Measurements from ENCODE around the gene TACC2. TPM values are rescaled to one million over a fixed set of nuclear protein-coding genes. Genes with fewer than 3 reads are reported as not detected.
"Not testable (repeated sequence)": the region's sequence is repeated elsewhere in the genome, so short reads cannot be mapped to it uniquely, and the experiment has no call there.

The TACC2 gene
- total RNA-seq, 2 experiments from 2014 or later: not detected

DNA sequence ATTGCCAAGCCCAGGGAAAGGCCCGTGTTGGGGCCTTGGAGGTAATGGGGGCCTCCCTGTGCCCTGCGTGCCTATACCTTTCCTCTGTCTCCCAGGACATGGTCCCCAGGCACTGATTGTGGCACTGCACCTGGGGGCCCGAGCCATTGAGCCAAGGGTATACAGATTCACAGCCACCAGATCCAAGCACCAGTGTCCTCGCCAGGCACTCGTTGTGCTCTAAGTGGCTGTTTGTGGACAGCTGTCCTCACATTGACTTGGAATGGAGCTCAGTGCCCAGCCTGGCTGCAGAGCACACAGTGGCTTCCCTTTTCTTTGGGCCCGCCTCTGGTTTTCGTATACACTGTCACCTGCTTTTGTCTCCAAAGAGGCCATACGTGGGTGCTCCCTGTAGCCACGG is 210.1 kb downstream of the TACC2 start:
- POLR2A ChIA-PET: no interaction called here
- no peaks in the 10 kb centered on the region for H3K4me1 Mint-ChIP-seq (ENCODE audit: low read depth)
- H3K4me3 Mint-ChIP-seq: no peak overlapping the region
- CTCF ChIA-PET: no interaction called here
- no peaks in the 10 kb centered on the region for H3K27me3 Mint-ChIP-seq
- no peak overlapping the region for H3K27ac Mint-ChIP-seq
- intact Hi-C loops (cut with micrococcal nuclease): no loop called here
- DNase-seq (no peak), ATAC-seq (no peak)
- no peaks in the 10 kb centered on the region for H3K9me3 Mint-ChIP-seq
- TF ChIP-seq, protein P1, sequence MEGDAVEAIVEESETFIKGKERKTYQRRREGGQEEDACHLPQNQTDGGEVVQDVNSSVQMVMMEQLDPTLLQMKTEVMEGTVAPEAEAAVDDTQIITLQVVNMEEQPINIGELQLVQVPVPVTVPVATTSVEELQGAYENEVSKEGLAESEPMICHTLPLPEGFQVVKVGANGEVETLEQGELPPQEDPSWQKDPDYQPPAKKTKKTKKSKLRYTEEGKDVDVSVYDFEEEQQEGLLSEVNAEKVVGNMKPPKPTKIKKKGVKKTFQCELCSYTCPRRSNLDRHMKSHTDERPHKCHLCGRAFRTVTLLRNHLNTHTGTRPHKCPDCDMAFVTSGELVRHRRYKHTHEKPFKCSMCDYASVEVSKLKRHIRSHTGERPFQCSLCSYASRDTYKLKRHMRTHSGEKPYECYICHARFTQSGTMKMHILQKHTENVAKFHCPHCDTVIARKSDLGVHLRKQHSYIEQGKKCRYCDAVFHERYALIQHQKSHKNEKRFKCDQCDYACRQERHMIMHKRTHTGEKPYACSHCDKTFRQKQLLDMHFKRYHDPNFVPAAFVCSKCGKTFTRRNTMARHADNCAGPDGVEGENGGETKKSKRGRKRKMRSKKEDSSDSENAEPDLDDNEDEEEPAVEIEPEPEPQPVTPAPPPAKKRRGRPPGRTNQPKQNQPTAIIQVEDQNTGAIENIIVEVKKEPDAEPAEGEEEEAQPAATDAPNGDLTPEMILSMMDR (IDR thresholded peaks at IDR 0.05): no peak
- H3K36me3 Mint-ChIP-seq (ENCODE audit: low read depth): no peaks in the 10 kb centered on the region

DNA sequence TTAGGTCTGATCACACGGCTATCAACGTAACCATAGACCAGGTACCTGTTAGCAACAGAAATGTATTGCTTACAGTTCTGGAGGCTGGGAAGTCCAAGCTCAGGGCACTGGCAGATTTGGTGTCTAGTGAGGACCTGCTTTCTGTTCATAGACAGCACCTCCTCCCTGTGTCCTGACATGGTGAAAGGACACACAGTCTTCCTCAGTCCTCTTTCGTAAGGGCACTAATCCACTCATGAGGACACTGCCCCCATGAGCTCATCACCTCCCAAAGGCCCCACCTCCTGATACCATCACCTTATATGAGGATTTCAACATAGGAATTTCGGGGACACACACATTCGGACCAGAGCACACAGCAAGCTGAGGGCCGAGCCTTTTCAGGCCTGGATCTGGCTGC is 210.7 kb downstream of the TACC2 start:
- ATAC-seq (no peak), DNase-seq (no peak)
- TF ChIP-seq, protein P1 (IDR thresholded peaks at IDR 0.05): no peak
- Mint-ChIP-seq H3K4me1 (ENCODE audit: low read depth) (no peaks in the 10 kb centered on the region), H3K4me3 (no peak overlapping the region), H3K9me3 (no peaks in the 10 kb centered on the region), H3K27ac (no peak overlapping the region), H3K36me3 (ENCODE audit: low read depth) (no peaks in the 10 kb centered on the region), H3K27me3 (no peaks in the 10 kb centered on the region)
- intact Hi-C loops (cut with micrococcal nuclease): no loop called here
- POLR2A ChIA-PET: no interaction called here
- CTCF ChIA-PET: no interaction called here

GRCh38 chr10:122201401-122201800 is 212.4 kb downstream of the TACC2 start:
- H3K27ac Mint-ChIP-seq: no peak overlapping the region
- intact Hi-C loops (cut with micrococcal nuclease): no loop called here
- H3K36me3 Mint-ChIP-seq (ENCODE audit: low read depth): no peaks in the 10 kb centered on the region
- ChIA-PET CTCF (no interaction called here), POLR2A (no interaction called here)
- ATAC-seq (no peak), DNase-seq (no peak)
- H3K27me3 Mint-ChIP-seq: no peaks in the 10 kb centered on the region
- TF ChIP-seq, protein P1 (IDR thresholded peaks at IDR 0.05): no peak
- no peak overlapping the region for H3K4me3 Mint-ChIP-seq
- H3K4me1 Mint-ChIP-seq (ENCODE audit: low read depth): no peaks in the 10 kb centered on the region
- H3K9me3 Mint-ChIP-seq: no peaks in the 10 kb centered on the region

DNA sequence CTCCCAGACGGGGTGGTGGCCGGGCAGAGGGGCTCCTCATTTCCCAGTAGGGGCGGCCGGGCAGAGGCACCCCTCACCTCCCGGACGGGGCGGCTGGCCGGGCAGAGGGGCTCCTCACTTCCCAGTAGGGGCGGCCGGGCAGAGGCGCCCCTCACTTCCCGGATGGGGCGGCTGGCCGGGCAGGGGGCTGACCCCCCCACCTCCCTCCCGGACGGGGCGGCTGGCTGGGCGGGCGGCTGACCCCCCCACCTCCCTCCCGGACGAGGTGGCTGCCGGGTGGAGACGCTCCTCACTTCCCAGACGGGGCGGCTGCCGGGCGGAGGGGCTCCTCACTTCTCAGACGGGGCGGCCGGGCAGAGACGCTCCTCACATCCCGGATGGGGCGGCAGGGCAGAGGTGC is 214.2 kb downstream of the TACC2 start:
- H3K27me3 Mint-ChIP-seq; H3K4me3 Mint-ChIP-seq; H3K27ac Mint-ChIP-seq; H3K4me1 Mint-ChIP-seq (ENCODE audit: low read depth); DNase-seq; POLR2A ChIA-PET; H3K36me3 Mint-ChIP-seq (ENCODE audit: low read depth); intact Hi-C loops (cut with micrococcal nuclease); ATAC-seq; H3K9me3 Mint-ChIP-seq; CTCF ChIA-PET: not testable (repeated sequence)

DNA sequence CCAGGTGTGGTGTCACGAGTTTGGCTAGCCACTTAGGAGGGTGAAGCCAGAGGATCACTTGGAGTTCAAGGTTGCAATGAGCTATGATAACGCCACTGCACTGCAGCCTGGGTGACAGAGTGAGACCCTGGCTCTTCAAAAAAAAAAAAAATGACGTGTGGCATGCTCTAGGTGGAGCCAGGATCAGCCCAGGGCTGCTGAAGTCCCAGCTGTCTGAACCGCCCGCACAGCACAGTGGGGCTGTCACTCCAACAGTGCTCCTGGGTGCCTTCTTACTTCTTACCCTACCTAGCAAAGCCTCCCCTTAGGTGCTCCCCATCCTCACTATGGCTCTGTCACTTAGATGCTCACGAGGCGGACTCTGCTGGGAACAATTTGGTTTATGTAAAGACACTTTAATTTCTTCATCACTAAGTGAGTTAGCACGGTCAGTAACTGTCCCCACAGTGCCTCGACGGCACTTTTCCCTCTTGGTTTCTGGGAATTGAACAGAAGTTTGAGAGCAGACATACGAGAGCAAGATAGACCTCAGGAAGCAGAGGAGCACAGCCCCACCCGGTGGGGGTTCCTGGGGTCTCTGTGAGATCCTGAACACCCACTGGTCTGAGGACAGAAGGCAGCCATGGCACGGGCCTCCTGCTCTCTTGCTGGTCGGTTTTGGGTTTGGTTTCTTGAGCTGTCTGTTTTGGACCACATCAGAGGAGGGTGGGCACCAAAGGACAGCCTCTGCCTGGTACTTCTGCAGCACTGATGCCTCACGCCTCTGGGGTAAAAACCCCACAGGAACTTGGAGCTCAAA is 215.9 kb downstream of the TACC2 start:
- CTCF ChIA-PET: interaction anchor here (1.0 kb wide), 1 partner anchor 12 kb away, joined by 3 read pairs; no protein-coding TSS in a partner anchor
- H3K4me3 Mint-ChIP-seq: no peak overlapping the region

More for the DNA sequence above, 215.9 kb downstream of the TACC2 start:
- no peak for DNase-seq
- POLR2A ChIA-PET: interaction anchor here (0.7 kb wide), 1 partner anchor 44 kb away, joined by 3 read pairs; no protein-coding TSS in a partner anchor
- Mint-ChIP-seq H3K27me3 (peaks cover 3% of the 10 kb centered on the region), H3K36me3 (ENCODE audit: low read depth) (no peaks in the 10 kb centered on the region), H3K4me1 (ENCODE audit: low read depth) (no peaks in the 10 kb centered on the region), H3K9me3 (no peaks in the 10 kb centered on the region), H3K27ac (no peak overlapping the region)
- intact Hi-C loops (cut with micrococcal nuclease): no loop called here
- ATAC-seq: no peak
- TF ChIP-seq, protein P1 (IDR thresholded peaks at IDR 0.05): no peak

All from activated CD8-positive, alpha-beta T cell treated with anti-CD3 and anti-CD28 coated beads for 36 hours (primary cell).